BLaER1 treated with 17β-estradiol and CSF1 and Interleukin-3, amounts not matched to agents 10 nM and 100 nM (cell line): ENCODE measurements around the gene STK32C.

Source experiments
- H3K27ac ChIP-seq, 11 experiments: shearing (Covaris generic); formaldehyde crosslinking; 2 replicates each; pipeline ENCODE4 v1.8.1; 2022
- H3K27me3 ChIP-seq, 11 experiments: shearing (Covaris generic); formaldehyde crosslinking; 2 replicates each; pipeline ENCODE4 v1.8.1; 2022
- H3K36me3 ChIP-seq, 11 experiments: shearing (Covaris generic); formaldehyde crosslinking; 2 replicates each; pipeline ENCODE4 v1.8.1; 2022
- H3K4me1 ChIP-seq, 10 experiments: shearing (Covaris generic); formaldehyde crosslinking; 2 replicates each; pipeline ENCODE4 v1.8.1; 2022
- H3K4me2 ChIP-seq, 11 experiments: shearing (Covaris generic); formaldehyde crosslinking; 2 replicates each; pipeline ENCODE4 v1.8.1; 2022
- H3K4me3 ChIP-seq, 10 experiments: shearing (Covaris generic); formaldehyde crosslinking; 2 replicates each; pipeline ENCODE4 v1.8.1; 2022
- H3K9ac ChIP-seq, 11 experiments: shearing (Covaris generic); formaldehyde crosslinking; 2 replicates each; pipeline ENCODE4 v1.8.1; 2022
- H3K9me3 ChIP-seq, 11 experiments: shearing (Covaris generic); formaldehyde crosslinking; replicated peaks in 1 of 11; 2 replicates each; pipeline ENCODE4 v1.8.1; 2022
- H4K20me1 ChIP-seq, 11 experiments: shearing (Covaris generic); formaldehyde crosslinking; 2 replicates each; pipeline ENCODE4 v1.8.1; 2022
- Cebpa-rat ChIP-seq, 11 experiments: shearing (Covaris generic); IDR thresholded peaks; 2 replicates each; pipeline ENCODE4 v1.8.1; 2022

Gene STK32C

DNA sequence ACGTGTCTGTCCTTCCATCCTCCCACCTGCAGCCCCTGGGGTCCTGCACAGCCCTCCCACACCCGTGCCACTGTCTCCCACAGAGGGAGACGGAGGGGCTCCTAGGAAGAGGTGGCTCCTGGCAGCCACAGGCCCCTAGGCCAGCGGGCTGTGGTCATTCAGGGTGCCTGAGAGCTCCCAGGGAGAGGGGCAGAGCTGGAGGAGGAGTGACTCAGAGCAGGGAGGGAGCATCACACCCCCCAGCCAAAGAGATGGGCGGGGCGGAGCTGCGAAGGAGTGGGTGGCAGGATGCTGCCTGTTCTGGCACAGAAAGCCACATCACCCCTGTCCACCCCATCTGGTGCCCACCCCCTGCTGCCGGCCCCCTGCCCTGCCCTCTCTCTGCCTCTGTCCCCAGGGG lies 50.5 kb downstream of the STK32C start:
- no peaks in the 10 kb centered on the region for H3K36me3 ChIP-seq
- peak overlapping the region in 10 of 11 experiments; percentile 2 to 71 (median 44); a peak in 15 of 22 replicates for H3K4me2 ChIP-seq
- H3K27ac ChIP-seq: no peak overlapping the region
- H3K9ac ChIP-seq: peak overlapping the region in 3 of 11 experiments; percentile 13 to 22 (median 19); a peak in 1 of 22 replicates
- H4K20me1 ChIP-seq: peaks cover 0 to 48% (median 0%) of the 10 kb centered on the region in 11 experiments; a peak in 7 of 22 replicates
- H3K4me1 ChIP-seq: peaks cover 22 to 37% (median 25%) of the 10 kb centered on the region in 10 experiments
- H3K9me3 ChIP-seq: no peaks in the 10 kb centered on the region
- 0 out of 22 replicates have a peak, but pooled peaks cover 0 to 4% (median 0%) of the 10 kb centered on the region in 11 experiments for H3K27me3 ChIP-seq
- no peak overlapping the region for H3K4me3 ChIP-seq
- TF ChIP-seq Cebpa-rat (IDR thresholded peaks at IDR 0.05): no peak

DNA sequence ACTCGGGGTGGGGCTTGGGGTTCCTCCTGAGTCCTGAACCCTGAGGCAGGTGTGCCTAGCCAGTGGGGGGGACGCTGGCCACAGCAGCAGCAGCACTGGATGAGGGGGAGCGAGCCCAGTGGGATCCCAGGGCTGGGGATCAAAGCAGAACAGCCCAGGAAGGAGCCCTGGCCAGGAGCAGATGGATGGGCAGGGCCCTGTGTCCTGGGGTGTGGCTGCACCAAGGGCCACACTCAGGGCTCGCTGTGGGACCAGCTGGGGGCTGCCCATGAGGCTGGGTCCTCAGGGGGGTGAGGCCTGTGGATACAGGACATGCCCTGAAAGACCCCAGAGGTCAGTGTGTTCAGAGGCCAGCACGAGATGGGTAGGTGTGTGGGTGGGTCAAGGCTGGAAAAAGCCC lies 50.9 kb downstream of the STK32C start:
- peak overlapping the region in 3 of 11 experiments; percentile 13 to 22 (median 19); a peak in 1 of 22 replicates for H3K9ac ChIP-seq
- H4K20me1 ChIP-seq: peaks cover 0 to 52% (median 0%) of the 10 kb centered on the region in 11 experiments; a peak in 7 of 22 replicates
- no peaks in the 10 kb centered on the region for H3K9me3 ChIP-seq
- peaks cover 22 to 37% (median 25%) of the 10 kb centered on the region in 10 experiments for H3K4me1 ChIP-seq
- no peak overlapping the region for H3K27ac ChIP-seq
- 0 out of 22 replicates have a peak, but pooled peaks cover 0 to 4% (median 0%) of the 10 kb centered on the region in 11 experiments for H3K27me3 ChIP-seq
- no peak for TF ChIP-seq Cebpa-rat (IDR thresholded peaks at IDR 0.05)
- no peaks in the 10 kb centered on the region for H3K36me3 ChIP-seq
- H3K4me2 ChIP-seq: peak overlapping the region in 10 of 11 experiments; percentile 2 to 71 (median 44); a peak in 16 of 22 replicates
- no peak overlapping the region for H3K4me3 ChIP-seq

DNA sequence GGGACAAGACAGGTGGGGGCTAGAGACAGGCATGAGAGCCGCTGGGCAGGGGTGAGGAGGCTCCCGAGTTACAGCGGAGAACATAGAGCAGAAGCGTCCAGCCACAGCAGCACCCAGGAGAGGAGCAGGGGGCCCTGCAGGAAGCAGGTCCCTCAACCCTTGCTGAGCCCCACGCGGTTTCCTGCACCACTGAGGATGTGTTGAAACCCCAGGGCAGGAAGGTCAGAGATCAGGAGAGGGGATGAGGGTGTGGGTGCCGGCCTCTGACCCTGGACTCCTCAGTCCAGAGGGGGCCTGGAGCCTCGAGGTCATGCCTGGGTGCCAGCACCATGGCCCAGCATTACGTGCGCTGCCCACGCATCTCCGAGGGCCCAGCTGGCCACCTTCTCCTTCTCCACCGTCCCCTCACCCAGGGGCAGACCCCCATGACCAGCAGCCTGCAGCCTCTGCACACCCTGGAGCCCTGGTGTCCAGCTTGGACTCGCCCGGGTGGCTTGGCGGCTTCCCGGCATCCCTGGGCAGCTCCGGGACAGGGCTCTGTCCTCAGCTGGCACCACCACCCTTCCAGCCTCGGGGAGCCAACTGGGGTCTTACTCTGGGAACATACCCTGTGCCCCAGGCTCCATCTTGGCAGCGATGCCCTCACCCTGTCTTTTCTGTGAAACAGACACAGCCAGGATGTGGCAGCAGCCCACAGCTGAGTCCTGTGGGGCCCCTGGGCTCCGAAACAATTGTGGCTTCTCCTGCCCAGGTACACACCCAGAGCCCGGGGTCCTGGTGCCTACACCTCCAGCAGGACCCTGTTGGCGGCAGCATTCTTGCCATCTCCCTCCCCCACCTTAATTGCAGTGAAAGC lies 52.0 kb downstream of the STK32C start:
- no peak for TF ChIP-seq Cebpa-rat (IDR thresholded peaks at IDR 0.05)
- H3K27ac ChIP-seq: 0 out of 22 replicates have a peak overlapping the region, but pooled peaks of 2 of the 11 experiments have one; percentile 2 to 23

DNA sequence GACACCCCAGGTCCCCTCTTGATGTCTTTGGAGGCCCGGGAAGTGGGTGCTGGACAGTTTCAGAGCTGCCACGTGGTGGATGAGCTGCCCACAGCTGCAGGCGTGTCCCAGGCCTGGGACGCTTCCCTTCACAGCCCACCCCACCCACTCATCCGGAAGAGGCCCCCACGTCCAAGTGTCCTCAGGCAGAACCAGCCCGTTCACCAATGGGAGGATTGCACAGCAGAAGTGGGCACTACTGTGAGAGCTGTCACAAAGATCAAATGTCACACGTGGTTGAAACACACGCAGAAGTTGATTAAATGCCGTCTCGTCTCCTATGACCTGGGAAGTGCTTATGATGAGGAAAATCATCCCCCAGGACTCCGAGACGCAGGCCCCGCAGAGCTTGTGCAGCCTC lies 52.9 kb downstream of the STK32C start:
- no peak overlapping the region for H3K9ac ChIP-seq
- TF ChIP-seq Cebpa-rat (IDR thresholded peaks at IDR 0.05): no peak
- H3K4me2 ChIP-seq: peak overlapping the region; percentile 58 to 90 (median 77)
- H3K27ac ChIP-seq: no peak overlapping the region
- H4K20me1 ChIP-seq: peaks cover 0 to 58% (median 0%) of the 10 kb centered on the region in 11 experiments; a peak in 9 of 22 replicates
- H3K4me3 ChIP-seq: no peak overlapping the region
- H3K9me3 ChIP-seq: no peaks in the 10 kb centered on the region
- H3K27me3 ChIP-seq: 0 out of 22 replicates have a peak, but pooled peaks cover 0 to 4% (median 0%) of the 10 kb centered on the region in 11 experiments
- H3K36me3 ChIP-seq: no peaks in the 10 kb centered on the region
- H3K4me1 ChIP-seq: peaks cover 25 to 45% (median 35%) of the 10 kb centered on the region in 10 experiments

More for the DNA sequence above, 52.0 kb downstream of the STK32C start:
- no peaks in the 10 kb centered on the region for H3K9me3 ChIP-seq
- H4K20me1 ChIP-seq: peaks cover 0 to 60% (median 0%) of the 10 kb centered on the region in 11 experiments; a peak in 9 of 22 replicates
- H3K9ac ChIP-seq: peak overlapping the region in 3 of 11 experiments; percentile 5 to 37 (median 25); a peak in 3 of 22 replicates
- H3K4me2 ChIP-seq: peak overlapping the region; percentile 58 to 90 (median 77)
- H3K36me3 ChIP-seq: no peaks in the 10 kb centered on the region
- H3K4me3 ChIP-seq: no peak overlapping the region; a peak in 1 of 20 replicates
- peaks cover 22 to 37% (median 27%) of the 10 kb centered on the region in 10 experiments for H3K4me1 ChIP-seq
- H3K27me3 ChIP-seq: 0 out of 22 replicates have a peak, but pooled peaks cover 0 to 4% (median 0%) of the 10 kb centered on the region in 11 experiments

DNA sequence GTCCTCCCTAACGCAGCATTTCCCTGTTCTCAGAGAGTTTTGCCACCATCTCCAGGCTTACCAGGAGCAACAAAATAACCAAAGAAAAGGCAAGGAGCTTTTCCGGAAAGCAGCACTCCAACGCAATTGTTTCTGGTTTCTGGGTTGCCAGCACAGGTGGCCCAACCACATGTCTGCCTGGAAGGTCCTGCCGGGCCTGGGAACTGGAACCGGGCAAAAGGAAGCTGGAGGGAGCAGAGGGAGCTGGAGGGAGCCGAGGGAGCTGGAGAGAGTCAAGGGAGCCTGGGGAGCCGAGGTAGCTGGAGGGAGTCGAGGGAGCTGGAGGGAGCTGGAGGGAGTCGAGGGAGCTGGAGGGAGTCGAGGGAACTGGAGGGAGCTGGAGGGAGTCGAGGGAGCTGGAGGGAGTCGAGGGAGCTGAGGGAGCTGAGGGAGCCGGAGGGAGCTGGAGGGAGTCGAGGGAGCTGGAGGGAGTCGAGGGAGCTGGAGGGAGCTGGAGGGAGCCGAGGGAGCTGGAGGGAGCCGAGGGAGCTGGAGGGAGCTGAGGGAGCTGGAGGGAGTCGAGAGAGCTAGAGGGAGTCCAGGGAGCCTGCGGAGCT lies 54.6 kb downstream of the STK32C start:
- TF ChIP-seq Cebpa-rat (IDR thresholded peaks at IDR 0.05): no peak
- no peaks in the 10 kb centered on the region for H3K9me3 ChIP-seq
- no peak overlapping the region for H3K27ac ChIP-seq

DNA sequence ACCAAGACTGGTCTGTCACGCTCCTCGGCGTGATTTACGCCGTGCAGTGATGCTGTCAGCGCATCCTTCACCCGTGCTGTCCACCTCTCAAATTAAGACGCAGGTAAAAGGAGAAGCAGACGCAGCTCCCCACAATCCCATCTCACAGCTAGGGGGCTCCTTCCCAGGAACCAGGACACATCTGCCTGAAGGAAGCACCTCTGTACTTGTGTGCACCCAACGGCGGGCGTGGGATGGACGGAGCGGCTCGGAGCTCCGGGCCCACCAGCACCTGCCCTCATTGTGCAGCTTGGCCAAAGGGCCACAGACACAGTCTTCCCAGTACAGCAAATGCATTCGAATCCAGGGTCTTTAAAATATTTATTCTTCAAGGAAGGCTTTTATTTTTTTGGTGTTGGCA lies 55.3 kb downstream of the STK32C start:
- peaks cover 0 to 67% (median 7%) of the 10 kb centered on the region in 11 experiments; a peak in 8 of 22 replicates for H4K20me1 ChIP-seq
- TF ChIP-seq Cebpa-rat (IDR thresholded peaks at IDR 0.05): no peak
- H3K27ac ChIP-seq: no peak overlapping the region
- H3K9me3 ChIP-seq: no peaks in the 10 kb centered on the region
- H3K27me3 ChIP-seq: 0 out of 22 replicates have a peak, but pooled peaks cover 0 to 4% (median 0%) of the 10 kb centered on the region in 11 experiments
- H3K4me2 ChIP-seq: no peak overlapping the region
- H3K9ac ChIP-seq: no peak overlapping the region
- H3K4me1 ChIP-seq: peaks cover 31 to 56% (median 46%) of the 10 kb centered on the region in 10 experiments
- no peaks in the 10 kb centered on the region for H3K36me3 ChIP-seq
- no peak overlapping the region for H3K4me3 ChIP-seq

More for the DNA sequence above, 54.6 kb downstream of the STK32C start:
- Histone ChIP-seq H3K4me2 (no peak overlapping the region), H3K4me3 (no peak overlapping the region), H3K36me3 (no peaks in the 10 kb centered on the region), H3K4me1 (peaks cover 32 to 53% (median 45%) of the 10 kb centered on the region in 10 experiments), H3K27me3 (0 out of 22 replicates have a peak, but pooled peaks cover 0 to 4% (median 0%) of the 10 kb centered on the region in 11 experiments), H3K9ac (no peak overlapping the region), H4K20me1 (peaks cover 0 to 66% (median 4%) of the 10 kb centered on the region in 11 experiments; a peak in 9 of 22 replicates)

DNA sequence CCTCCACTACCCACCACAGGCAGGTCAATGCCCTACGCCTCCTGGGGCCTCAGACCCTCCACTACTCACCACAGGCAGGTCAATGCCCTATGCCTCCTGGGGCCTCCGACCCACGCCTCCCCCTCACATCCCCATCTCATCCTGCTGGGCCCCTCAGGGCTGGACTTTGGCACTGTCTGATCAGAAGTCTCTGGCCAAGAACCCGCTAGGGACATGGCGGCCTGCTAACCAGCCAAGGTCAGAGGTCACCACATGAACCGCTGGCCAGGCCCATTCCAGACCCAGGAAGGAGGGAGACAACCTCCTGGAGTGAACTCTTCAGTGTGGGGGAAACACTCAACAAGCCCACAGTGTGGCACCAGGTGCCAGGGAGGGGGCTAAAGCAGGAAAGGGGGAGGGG lies 55.8 kb downstream of the STK32C start:
- Histone ChIP-seq H3K36me3 (no peaks in the 10 kb centered on the region), H3K9me3 (no peaks in the 10 kb centered on the region), H3K4me1 (peaks cover 26 to 57% (median 41%) of the 10 kb centered on the region in 10 experiments), H3K4me2 (no peak overlapping the region), H3K27ac (no peak overlapping the region), H3K27me3 (0 out of 22 replicates have a peak, but pooled peaks cover 0 to 4% (median 0%) of the 10 kb centered on the region in 11 experiments), H3K9ac (no peak overlapping the region), H4K20me1 (peaks cover 0 to 68% (median 7%) of the 10 kb centered on the region in 11 experiments; a peak in 8 of 22 replicates), H3K4me3 (no peak overlapping the region)
- TF ChIP-seq Cebpa-rat (IDR thresholded peaks at IDR 0.05): no peak
